H1 (cell line): Measurements from ENCODE around the gene SRPX2.

Experiments
- ASH2L ChIP-seq: fragments of 200-600, 300-600 bp; sonication (generic); IDR thresholded peaks from one replicate; pipeline ENCODE4 v1.7.1; 2017; ENCODE audit warnings: low read length
- EP300 ChIP-seq, 2 experiments: IDR thresholded peaks; 1 replicate in 1 of 2; 2 replicates in 1 of 2; pipeline ENCODE4 v1.6.1; 2011 to 2012; ENCODE audit warnings: low read depth in 2 of 2, low read length in 2 of 2, mild to moderate bottlenecking in 2 of 2, borderline replicate concordance in 1 of 2, inconsistent platforms in 1 of 2, moderate library complexity in 1 of 2
- EZH2 ChIP-seq: fragments of 200-600 bp; sonication (generic); IDR thresholded peaks from 2 replicates; pipeline ENCODE4 v1.7.1; 2012; ENCODE audit warnings: low read depth, mild to moderate bottlenecking, moderate library complexity, low read length, inconsistent platforms; ENCODE audit not compliant: severe bottlenecking
- GABPA ChIP-seq: IDR thresholded peaks from 2 replicates; pipeline ENCODE4 v1.6.1; 2011; ENCODE audit warnings: mild to moderate bottlenecking, low read length, moderate library complexity, borderline replicate concordance; ENCODE audit not compliant: insufficient read depth
- KDM5A ChIP-seq: fragments of 200-600 bp; IDR thresholded peaks from 2 replicates; pipeline ENCODE4 v1.7.1; 2012; ENCODE audit warnings: mild to moderate bottlenecking, low read length, inconsistent platforms, mixed read lengths
- POLR2A ChIP-seq, 2 experiments: IDR thresholded peaks; 1 replicate in 1 of 2; 2 replicates in 1 of 2; pipeline ENCODE4 v1.6.1; 2011; ENCODE audit warnings: low read depth in 2 of 2, low read length in 2 of 2, mild to moderate bottlenecking in 2 of 2; ENCODE audit errors: control extremely low read depth in 1 of 2
- POLR2AphosphoS5 ChIP-seq: IDR thresholded peaks from 2 replicates; pipeline ENCODE4 v1.6.1; 2011; ENCODE audit warnings: low read depth, low read length
- TF ChIP-seq, protein P1 (sequence below), 3 experiments: IDR thresholded peaks; 1 replicate in 2 of 3; 2 replicates in 1 of 3; pipeline versions ENCODE4 v1.5.1 to v1.6.1; 2011; ENCODE audit warnings: low read length in 3 of 3, mild to moderate bottlenecking in 3 of 3, inconsistent platforms in 2 of 3, low read depth in 1 of 3, moderate library complexity in 1 of 3; ENCODE audit not compliant: insufficient read depth in 1 of 3; ENCODE audit errors: control extremely low read depth in 1 of 3
- TF ChIP-seq, protein P2 (sequence below): IDR thresholded peaks from 2 replicates; pipeline ENCODE4 v1.6.1; 2011; ENCODE audit warnings: low read depth, mild to moderate bottlenecking, low read length; ENCODE audit not compliant: insufficient read depth
- TF ChIP-seq, protein P3 (sequence below): IDR thresholded peaks from 2 replicates; pipeline ENCODE4 v1.6.1; 2011; ENCODE audit warnings: low read length, improper control_type of control experiment

DNA sequence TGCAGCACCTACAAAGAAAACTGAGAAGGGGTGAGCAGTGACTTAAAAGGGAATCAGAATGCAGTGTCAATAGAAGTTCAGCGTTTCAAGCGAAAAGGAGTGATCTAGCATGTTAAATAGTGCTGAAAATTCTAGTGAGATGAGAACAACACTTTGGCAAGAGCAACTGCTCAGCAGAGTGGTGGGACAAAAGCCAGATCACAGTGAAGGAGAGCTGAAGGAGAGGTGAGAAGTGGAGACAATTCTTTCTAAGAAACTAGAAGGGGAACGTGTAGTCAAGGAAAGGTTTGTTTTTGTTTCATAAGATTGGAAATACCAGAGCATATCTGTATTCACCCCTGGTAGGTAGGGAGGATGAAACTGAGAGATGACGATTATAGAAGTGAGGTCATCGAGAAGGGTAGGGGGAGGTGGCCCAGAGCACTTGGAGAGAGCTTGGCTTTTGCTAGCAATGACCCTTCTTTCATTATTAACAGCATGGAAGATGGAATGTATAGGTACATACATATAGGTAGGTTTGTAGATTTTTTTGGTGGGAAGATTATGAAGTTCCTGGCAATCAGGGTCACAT lies 33.7 kb downstream of the SRPX2 start:
- TF ChIP-seq POLR2A (IDR thresholded peaks at IDR 0.05; ENCODE audit: control extremely low read depth in 1 of 2, low read depth in 2 of 2, low read length in 2 of 2) (no peak), GABPA (no peak), ASH2L (no peak), POLR2AphosphoS5 (no peak), KDM5A (no peak), EZH2 (no peak), EP300 (IDR thresholded peaks at IDR 0.05; ENCODE audit: borderline replicate concordance in 1 of 2, low read depth in 2 of 2, low read length in 2 of 2) (no peak)
- TF ChIP-seq, protein P1, sequence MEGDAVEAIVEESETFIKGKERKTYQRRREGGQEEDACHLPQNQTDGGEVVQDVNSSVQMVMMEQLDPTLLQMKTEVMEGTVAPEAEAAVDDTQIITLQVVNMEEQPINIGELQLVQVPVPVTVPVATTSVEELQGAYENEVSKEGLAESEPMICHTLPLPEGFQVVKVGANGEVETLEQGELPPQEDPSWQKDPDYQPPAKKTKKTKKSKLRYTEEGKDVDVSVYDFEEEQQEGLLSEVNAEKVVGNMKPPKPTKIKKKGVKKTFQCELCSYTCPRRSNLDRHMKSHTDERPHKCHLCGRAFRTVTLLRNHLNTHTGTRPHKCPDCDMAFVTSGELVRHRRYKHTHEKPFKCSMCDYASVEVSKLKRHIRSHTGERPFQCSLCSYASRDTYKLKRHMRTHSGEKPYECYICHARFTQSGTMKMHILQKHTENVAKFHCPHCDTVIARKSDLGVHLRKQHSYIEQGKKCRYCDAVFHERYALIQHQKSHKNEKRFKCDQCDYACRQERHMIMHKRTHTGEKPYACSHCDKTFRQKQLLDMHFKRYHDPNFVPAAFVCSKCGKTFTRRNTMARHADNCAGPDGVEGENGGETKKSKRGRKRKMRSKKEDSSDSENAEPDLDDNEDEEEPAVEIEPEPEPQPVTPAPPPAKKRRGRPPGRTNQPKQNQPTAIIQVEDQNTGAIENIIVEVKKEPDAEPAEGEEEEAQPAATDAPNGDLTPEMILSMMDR (IDR thresholded peaks at IDR 0.05; ENCODE audit: control extremely low read depth in 1 of 3, insufficient read depth in 1 of 3, low read depth in 1 of 3, low read length in 3 of 3), result no peak
- TF ChIP-seq, protein P2, sequence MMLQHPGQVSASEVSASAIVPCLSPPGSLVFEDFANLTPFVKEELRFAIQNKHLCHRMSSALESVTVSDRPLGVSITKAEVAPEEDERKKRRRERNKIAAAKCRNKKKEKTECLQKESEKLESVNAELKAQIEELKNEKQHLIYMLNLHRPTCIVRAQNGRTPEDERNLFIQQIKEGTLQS, result no peak
- TF ChIP-seq, protein P3, sequence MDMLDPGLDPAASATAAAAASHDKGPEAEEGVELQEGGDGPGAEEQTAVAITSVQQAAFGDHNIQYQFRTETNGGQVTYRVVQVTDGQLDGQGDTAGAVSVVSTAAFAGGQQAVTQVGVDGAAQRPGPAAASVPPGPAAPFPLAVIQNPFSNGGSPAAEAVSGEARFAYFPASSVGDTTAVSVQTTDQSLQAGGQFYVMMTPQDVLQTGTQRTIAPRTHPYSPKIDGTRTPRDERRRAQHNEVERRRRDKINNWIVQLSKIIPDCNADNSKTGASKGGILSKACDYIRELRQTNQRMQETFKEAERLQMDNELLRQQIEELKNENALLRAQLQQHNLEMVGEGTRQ, result no peak
